ENCODE measurements around the gene RPL37A.

The RPL37A gene

GRCh38 chr2:216498379-216499352, at the start of gene RPL37A:
RPL37A (plus strand) TSS chr2:216498844; CDS start chr2:216498875, 31 bp downstream.
- peak; percentile 69 for DNase-seq (ENCODE audit: low read depth, low spot score)

- no peak for DNase-seq (ENCODE audit: low read depth, low spot score)
These were observed 48.3 kb upstream of the RPL37A start for GRCh38 chr2:216450346-216450745.

- DNase-seq (ENCODE audit: low read depth, low spot score): no peak
These were observed 47.9 kb upstream of the RPL37A start for GRCh38 chr2:216450784-216451183.

- DNase-seq (ENCODE audit: low read depth, low spot score): no peak
These were observed 44.6 kb upstream of the RPL37A start for GRCh38 chr2:216453955-216454614.

- DNase-seq (ENCODE audit: low read depth, low spot score): no peak
These were observed 35.5 kb upstream of the RPL37A start for GRCh38 chr2:216463148-216463547.

GRCh38 chr2:216464104-216464720, 34.4 kb upstream of the RPL37A start:
- no peak for DNase-seq (ENCODE audit: low read depth, low spot score)

- DNase-seq (ENCODE audit: low read depth, low spot score): no peak
These were observed 33.0 kb upstream of the RPL37A start for GRCh38 chr2:216465579-216466195.

- DNase-seq (ENCODE audit: low read depth, low spot score): no peak
These were observed 30.8 kb upstream of the RPL37A start for GRCh38 chr2:216467845-216468244.

- DNase-seq (ENCODE audit: low read depth, low spot score): no peak
These were observed 29.0 kb upstream of the RPL37A start for GRCh38 chr2:216469661-216470060.

- DNase-seq (ENCODE audit: low read depth, low spot score): no peak
These were observed 25.5 kb upstream of the RPL37A start for GRCh38 chr2:216473187-216473586.

GRCh38 chr2:216474925-216475670, 23.5 kb upstream of the RPL37A start:
- no peak for DNase-seq (ENCODE audit: low read depth, low spot score)

- DNase-seq (ENCODE audit: low read depth, low spot score): no peak
These were observed 22.9 kb upstream of the RPL37A start for GRCh38 chr2:216475767-216476166.

GRCh38 chr2:216477283-216478035, 21.2 kb upstream of the RPL37A start:
- no peak for DNase-seq (ENCODE audit: low read depth, low spot score)

- no peak for DNase-seq (ENCODE audit: low read depth, low spot score)
These were observed 20.5 kb upstream of the RPL37A start for GRCh38 chr2:216478151-216478550.

- DNase-seq (ENCODE audit: low read depth, low spot score): no peak
These were observed 19.9 kb upstream of the RPL37A start for GRCh38 chr2:216478791-216479190.

GRCh38 chr2:216480221-216480620, 18.4 kb upstream of the RPL37A start:
- DNase-seq (ENCODE audit: low read depth, low spot score): no peak

GRCh38 chr2:216482640-216483039, 16.0 kb upstream of the RPL37A start:
- DNase-seq (ENCODE audit: low read depth, low spot score): no peak

- DNase-seq (ENCODE audit: low read depth, low spot score): no peak
These were observed 13.4 kb upstream of the RPL37A start for GRCh38 chr2:216485237-216485636.

GRCh38 chr2:216485745-216486144, 12.9 kb upstream of the RPL37A start:
- DNase-seq (ENCODE audit: low read depth, low spot score): no peak

- DNase-seq (ENCODE audit: low read depth, low spot score): no peak
These were observed 12.4 kb upstream of the RPL37A start for GRCh38 chr2:216486271-216486670.

Measured in activated naive CD8-positive, alpha-beta T cell treated with anti-CD3 and anti-CD28 coated beads, Interleukin-2, amount 50 U/mL, for 16 hours (primary cell).